HG02870 (cell line): Measurements from ENCODE around the gene ZYX.
"Not testable (repeated sequence)": the region's sequence is repeated elsewhere in the genome, so short reads cannot be mapped to it uniquely, and the experiment has no call there.

Experiments
- ATAC-seq: cut with Tn5 transposase; IDR thresholded peaks from one replicate; pipeline ENCODE4 v1.9.1; 2021; ENCODE audit warnings: mild to moderate bottlenecking, moderate library complexity; ENCODE audit not compliant: unreplicated experiment

The ZYX gene

GRCh38 chr7:143384661-143385631 lies 3.8 kb downstream of the ZYX start:
- ATAC-seq, result no peak

DNA sequence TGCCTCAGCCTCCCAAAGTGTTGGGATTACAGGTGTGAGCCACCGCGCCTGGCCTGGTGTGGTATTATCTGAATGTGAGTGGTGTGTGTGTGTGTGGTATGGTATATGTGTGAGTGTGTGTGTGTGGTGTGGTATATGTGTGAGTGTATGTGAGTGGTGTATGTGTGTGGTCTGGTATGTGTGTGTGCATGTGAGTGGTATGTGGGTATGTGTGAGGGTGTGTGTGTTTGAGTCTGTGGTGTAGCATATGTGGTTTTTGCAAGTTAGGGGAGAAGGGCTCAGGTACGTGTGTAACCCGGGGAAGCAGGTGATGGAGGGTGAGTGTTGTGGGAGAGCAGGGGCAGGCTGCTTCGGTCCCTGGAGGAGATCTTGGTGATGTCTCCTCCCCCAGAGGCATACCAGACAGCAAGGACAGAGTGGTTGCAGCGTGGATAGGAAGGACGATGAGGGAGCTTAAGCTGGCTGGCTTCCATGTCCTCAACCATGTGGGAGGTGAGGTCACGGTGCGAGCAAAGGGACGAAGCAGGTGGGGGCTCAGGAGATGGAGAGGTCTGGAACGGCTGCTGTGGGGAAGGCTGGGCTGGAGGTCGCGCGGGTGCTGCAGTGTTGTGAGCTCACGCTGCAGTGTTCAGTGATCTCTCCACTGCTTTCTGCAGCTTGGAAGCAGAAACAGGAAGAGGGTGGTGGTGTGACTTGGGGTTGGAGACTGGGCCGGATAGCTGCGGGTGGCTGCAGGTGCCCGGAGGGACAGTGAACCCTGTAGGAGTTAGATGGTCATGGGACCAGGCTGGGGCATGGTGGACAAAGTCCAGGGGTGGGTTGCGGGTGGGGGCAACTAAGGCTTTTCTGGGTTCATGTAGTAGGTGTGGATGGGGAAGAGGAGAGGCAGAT lies 5.0 kb downstream of the ZYX start:
- ATAC-seq, result no peak

DNA sequence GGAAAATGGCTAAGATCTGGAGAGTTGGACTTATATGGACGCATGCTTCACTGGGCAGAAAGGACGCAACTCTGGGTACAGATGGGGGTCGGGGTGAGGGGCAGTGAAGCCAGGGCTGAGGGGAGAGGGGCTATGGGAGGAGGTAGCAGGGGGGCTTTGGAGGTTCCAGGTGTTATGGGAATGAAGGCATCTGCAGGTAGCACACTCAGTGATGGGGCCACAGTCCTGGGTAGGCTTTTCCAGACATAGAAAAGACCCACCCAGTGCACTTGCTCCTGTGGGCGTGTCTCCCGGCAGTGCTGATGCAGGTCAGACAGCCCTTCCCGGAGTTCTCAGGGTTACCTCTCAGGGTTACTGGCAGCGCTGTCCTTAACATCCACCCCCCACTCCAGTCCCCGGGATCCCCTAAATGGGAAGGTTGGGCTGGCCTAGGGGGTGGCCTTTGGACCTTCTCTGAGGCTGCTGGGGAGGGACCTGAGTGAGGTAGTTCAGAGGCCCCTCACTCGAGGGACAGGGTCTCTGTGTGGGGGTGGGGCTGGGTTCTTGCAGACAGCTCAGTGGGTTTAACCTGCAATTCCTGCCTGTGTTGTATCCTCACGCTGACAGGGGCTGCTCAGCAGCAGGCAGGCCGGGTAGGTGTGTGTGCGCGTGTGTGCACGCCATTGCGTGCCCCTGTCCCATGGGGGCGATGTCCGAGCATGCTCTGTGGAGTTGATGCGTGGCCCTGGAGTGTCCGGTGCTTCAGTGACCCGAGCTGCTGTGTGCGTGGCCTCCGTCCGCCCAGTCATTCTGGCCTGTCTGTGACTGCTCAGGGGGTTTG lies 6.2 kb downstream of the ZYX start:
- no peak for ATAC-seq

- no peak for ATAC-seq
These were observed 6.9 kb downstream of the ZYX start for GRCh38 chr7:143388051-143388450.

DNA sequence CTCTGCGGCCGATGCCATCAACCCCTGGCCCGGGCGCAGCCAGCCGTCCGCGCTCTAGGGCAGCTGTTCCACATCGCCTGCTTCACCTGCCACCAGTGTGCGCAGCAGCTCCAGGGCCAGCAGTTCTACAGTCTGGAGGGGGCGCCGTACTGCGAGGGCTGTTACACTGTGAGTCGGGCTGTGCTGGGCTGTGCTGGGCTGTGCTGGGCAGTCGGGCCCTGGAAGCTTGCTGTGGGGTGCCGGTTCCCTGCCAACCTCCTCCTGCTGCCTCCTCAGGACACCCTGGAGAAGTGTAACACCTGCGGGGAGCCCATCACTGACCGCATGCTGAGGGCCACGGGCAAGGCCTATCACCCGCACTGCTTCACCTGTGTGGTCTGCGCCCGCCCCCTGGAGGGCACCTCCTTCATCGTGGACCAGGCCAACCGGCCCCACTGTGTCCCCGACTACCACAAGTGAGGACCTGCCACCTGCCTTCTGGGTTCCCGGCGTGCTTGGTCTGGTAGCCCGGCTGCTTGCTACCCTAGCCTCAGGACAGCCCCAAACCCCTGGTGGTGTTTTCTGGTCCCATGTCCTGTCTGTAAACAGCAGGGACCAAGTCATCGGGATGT lies 7.5 kb downstream of the ZYX start:
- no peak for ATAC-seq

DNA sequence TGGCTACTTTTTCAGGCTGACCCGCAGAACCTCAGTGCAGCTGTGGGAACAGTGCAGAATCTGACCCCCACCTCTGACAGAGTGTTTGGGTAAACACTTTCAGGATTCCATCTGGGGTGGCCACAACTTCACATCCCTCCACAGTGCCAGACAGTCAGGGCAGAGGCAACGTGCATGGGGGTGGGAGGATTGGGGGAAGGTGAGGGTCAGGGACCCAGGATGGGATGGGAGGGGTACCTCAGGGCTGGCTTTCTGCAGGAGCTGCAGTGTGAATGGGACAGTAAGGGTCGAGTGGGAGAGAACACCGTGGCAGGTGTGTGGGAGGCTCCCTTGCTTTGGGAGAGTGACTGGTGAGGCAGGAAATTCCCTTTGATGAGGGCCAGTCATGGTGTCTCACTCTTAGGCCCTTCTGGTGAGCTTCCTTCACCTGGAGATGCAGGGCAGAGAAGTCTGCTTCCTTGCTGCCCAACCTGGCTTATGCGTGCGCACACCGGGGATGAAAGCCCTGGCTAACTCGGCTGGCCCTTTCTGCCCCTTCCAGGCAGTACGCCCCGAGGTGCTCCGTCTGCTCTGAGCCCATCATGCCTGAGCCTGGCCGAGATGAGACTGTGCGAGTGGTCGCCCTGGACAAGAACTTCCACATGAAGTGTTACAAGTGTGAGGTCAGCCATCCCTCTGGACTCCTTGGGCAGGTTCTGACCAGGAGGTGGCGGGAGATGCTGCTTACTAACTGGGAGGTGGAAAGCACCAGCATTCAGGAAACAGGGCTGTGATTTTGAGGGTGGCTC lies 8.4 kb downstream of the ZYX start:
- ATAC-seq, result no peak

GRCh38 chr7:143390104-143390772 lies 9.1 kb downstream of the ZYX start:
- no peak for ATAC-seq

DNA sequence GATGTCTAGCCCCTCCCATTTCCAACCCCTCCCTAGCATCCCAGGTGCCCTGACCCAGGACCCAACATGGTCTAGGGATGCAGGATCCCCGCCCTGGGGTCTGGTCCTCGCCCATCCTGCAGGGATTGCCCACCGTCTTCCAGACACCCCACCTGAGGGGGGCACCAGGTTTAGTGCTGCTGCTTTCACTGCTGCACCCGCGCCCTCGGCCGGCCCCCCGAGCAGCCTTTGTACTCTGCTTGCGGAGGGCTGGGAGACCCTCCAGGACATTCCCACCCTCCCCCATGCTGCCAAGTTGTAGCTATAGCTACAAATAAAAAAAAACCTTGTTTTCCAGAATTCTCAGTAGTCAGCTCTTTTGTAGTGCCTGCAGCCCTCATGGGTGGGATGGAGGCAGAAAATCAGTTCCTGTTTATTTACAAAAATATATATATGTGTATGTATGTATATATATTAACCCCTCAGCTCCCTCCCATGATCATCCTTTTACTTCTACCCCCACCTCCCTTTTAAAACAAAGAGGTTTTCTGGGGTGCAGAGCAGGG lies 9.7 kb downstream of the ZYX start:
- no peak for ATAC-seq

DNA sequence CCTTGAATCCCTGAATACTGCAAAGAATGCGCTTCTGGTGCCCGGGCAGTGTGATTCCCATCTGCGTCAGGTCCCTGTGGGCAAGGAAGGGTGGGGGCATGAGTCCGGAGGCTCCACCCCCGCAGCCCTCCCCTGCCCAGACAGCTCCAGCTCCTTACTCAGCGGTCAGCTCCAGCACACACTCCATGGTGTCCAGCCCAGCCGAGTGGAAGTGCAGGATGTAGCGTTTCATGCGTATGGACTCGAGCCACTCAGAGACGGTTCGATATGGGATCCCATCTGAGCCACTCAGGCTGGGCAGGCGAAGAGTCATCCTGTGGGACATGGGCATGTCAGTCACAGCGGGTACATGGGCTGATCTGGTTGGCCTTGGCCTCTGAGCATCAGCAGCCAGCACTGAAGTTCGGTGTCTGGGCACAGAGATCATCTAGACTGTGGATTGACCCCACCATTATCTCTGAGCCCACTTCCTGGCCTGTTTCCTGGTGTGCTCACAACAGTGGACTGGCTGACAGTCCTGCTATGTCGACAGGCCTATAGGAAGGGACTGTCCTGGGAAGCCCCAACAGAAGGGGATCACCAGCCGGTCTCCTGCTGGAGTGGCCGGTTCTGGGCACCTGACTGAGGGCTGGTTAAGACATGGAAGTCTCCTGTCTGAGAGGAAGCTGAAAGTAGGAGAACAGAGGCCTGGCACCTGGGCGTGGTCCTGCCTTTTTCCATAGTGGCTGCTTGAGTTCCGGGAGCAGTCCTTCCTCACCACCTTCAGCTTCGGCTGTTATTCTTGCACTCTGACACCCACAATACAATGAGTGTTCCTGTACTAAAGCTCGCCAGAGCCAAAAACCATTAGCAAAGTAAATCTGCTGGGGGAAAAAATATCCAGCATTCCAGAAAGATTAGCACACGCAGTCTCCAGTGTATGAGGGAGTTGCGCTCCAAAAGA lies 10.6 kb downstream of the ZYX start:
- ATAC-seq, result no peak

GRCh38 chr7:143392427-143392826 lies 11.3 kb downstream of the ZYX start:
- ATAC-seq, result not testable (repeated sequence)

GRCh38 chr7:143392875-143393266 lies 11.7 kb downstream of the ZYX start:
- no peak for ATAC-seq

GRCh38 chr7:143393267-143394041 lies 12.3 kb downstream of the ZYX start:
- ATAC-seq, result no peak

GRCh38 chr7:143394068-143394467 lies 12.9 kb downstream of the ZYX start:
- ATAC-seq, result no peak

- no peak for ATAC-seq
These were observed 13.6 kb downstream of the ZYX start for GRCh38 chr7:143394777-143395176.

DNA sequence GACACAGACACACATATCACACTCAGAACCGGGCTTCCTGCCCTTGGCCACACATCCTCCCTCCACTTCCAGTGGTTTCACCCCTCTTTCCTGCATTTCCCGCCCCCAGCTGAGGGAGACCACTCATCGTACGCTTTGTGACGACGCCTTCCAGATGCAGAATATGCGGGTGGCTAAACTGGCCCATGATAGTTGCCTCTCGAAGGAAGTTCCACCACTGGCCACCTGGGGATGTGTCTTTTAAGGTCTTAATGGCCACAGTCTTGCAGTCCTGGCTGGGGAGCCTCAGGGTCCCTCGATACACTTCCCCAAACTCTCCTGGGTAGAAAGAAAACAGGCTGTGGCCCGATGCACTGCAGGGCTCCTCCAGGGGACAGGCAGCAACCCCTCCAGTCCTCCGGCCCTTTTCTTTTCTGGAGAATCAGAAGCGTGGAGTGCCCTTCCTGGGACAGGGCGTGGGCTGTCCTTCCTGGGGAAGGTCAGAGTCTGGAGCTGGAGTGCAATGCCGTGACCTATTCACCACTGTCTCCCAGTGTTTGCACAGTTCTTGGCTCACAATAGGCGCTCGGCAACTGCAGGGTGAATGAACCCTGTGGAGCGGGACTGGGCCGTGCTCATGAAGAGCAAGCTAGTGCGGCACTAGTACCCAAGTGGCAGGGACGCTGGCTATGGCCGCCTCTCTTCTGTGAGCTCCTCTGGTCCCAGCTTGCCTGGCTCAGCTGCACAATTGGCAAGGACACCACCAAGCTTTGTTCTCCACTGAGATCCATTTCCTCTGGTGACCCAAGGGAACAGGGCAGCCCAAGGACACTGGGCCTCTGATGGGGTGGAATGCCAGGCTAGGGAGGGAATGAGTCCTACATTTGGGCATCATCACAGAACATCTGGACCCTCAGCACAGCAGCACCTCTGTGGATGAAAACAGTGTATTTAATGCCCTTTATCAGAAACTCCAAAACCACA lies 14.3 kb downstream of the ZYX start:
- ATAC-seq, result no peak

- no peak for ATAC-seq
These were observed 15.0 kb downstream of the ZYX start for GRCh38 chr7:143396182-143396581.
